Measurements from ENCODE around the gene TEX44.
"Not testable (repeated sequence)": the region's sequence is repeated elsewhere in the genome, so short reads cannot be mapped to it uniquely, and the experiment has no call there.

The TEX44 gene

DNA sequence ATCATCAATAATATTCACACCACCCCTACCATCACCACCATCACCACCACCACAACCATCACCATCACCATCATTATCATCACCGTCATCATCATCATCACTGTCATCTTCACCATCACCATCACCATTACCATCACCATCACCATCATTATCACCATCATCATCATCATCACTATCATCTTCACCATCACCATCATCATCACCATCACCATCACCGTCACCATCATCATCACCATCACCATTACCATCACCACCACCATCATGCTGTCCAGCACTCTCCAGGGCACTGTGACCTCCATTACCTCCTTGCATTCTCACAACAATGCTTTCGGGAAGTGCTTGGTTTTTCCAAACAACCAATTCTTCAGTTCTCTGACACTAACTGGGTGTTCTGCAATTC lies 13.1 kb upstream of the TEX44 start:
- Histone ChIP-seq H3K4me1 (peaks cover 17% of the 10 kb centered on the region), H3K4me3 (no peak overlapping the region), H3K36me3 (replicated peaks) (no peaks in the 10 kb centered on the region), H3K9me3 (no peaks in the 10 kb centered on the region), H3K27me3 (ENCODE audit: low read depth) (no peaks in the 10 kb centered on the region)
- in situ Hi-C loops (cut with MboI; ENCODE audit: low sequenced_read_pairs), result no loop called here
- no peak for DNase-seq (ENCODE audit: low spot score in 2 of 2)

DNA sequence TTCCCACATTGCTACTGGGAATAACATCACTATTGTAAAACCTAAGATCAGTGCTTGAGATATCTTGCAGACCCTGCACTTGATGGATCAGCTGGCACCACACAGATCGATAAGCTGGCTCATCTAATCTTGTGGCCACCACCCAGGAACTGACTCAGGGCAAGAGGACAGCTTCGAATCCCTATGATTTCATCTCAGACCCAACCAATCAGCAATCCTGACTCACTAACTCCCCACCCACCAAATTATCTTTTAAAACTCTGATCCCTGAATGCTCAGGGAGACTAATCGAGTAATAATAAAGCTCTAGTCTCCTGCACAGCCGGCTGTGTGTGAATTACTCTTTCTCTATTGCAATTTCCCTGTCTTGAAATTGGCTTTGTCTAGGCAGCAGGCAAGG lies 11.3 kb upstream of the TEX44 start:
- no peaks in the 10 kb centered on the region for H3K36me3 ChIP-seq (replicated peaks)
- H3K4me3 ChIP-seq, result no peak overlapping the region
- no peak for DNase-seq (ENCODE audit: low spot score in 2 of 2)
- H3K9me3 ChIP-seq, result no peaks in the 10 kb centered on the region
- in situ Hi-C loops (cut with MboI; ENCODE audit: low sequenced_read_pairs), result no loop called here
- peaks cover 9% of the 10 kb centered on the region for H3K4me1 ChIP-seq
- no peaks in the 10 kb centered on the region for H3K27me3 ChIP-seq (ENCODE audit: low read depth)

DNA sequence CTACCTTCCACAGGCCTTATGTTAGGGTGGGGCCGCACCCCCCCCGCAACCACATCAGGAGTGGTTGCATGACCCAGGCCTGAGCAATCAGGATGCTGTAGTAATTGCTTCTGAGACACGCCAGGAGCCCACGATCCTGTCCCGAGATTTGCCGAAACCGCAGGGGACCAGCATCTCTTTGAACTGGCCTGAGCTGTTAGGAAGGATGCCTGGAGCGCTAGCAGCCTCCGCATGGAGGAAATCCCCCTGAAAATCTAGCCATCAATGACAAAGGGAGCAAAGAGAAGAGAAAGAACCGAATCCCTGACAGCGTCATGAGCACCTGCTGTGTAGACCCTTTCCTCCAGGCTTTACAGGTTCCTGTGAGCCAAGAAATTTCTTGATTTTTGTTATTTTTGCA lies 8.7 kb upstream of the TEX44 start:
- no peaks in the 10 kb centered on the region for H3K9me3 ChIP-seq
- no peak for DNase-seq (ENCODE audit: low spot score in 2 of 2)
- H3K36me3 ChIP-seq (replicated peaks), result no peaks in the 10 kb centered on the region
- no peaks in the 10 kb centered on the region for H3K4me1 ChIP-seq
- no peaks in the 10 kb centered on the region for H3K27me3 ChIP-seq (ENCODE audit: low read depth)
- in situ Hi-C loops (cut with MboI; ENCODE audit: low sequenced_read_pairs), result no loop called here
- no peak overlapping the region for H3K4me3 ChIP-seq

DNA sequence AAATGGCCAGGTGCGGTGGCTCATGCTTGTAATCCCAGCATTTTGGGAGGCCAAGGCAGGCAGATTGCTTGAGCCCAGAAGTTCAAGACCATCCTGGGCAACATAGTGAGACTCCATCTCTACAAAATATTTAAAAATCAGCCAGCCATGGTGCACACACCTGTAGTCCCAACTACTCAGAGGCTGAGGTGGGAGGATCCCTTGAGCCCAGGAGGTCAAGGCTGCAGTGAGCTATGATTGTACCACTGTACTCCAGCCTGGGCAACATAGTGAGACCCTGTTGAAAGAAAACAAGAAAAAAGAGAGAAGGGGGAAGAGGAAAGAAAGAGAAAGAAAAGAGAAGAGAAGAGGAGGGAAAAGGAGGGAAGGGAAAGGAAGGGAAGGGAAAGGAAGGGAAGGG lies 4.9 kb upstream of the TEX44 start:
- in situ Hi-C loops (cut with MboI; ENCODE audit: low sequenced_read_pairs), result not testable (repeated sequence)

DNA sequence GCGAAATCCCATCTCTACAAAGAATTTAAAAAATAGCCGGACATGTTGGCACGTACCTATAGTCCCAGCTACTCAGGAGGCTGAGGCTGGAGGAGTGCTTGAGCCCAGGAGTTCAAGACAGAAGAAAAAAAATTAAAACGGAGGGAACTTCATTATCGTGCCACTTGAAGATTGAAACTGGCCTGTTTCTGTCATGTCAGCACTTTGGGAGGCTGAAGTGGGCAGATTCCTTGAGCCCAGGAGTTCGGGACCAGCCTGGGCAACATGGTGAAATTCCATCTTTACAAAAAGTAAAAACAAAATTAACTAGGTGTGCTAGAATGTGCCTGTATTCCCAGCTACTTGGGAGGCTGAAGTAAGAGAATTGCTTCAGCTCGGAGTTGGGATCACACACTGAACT lies 3.0 kb upstream of the TEX44 start:
- Histone ChIP-seq H3K36me3 (replicated peaks) (no peaks in the 10 kb centered on the region), H3K4me3 (no peak overlapping the region), H3K27me3 (ENCODE audit: low read depth) (no peaks in the 10 kb centered on the region), H3K9me3 (no peaks in the 10 kb centered on the region), H3K4me1 (peaks cover 3% of the 10 kb centered on the region; the same call in 1 of the 2 replicates)
- in situ Hi-C loops (cut with MboI; ENCODE audit: low sequenced_read_pairs), result no loop called here
- DNase-seq (ENCODE audit: low spot score in 2 of 2), result no peak

More for the DNA sequence above, 4.9 kb upstream of the TEX44 start:
- not testable (repeated sequence) for H3K27me3 ChIP-seq (ENCODE audit: low read depth); H3K9me3 ChIP-seq; DNase-seq (ENCODE audit: low spot score in 2 of 2); H3K4me3 ChIP-seq; H3K36me3 ChIP-seq (replicated peaks); H3K4me1 ChIP-seq

DNA sequence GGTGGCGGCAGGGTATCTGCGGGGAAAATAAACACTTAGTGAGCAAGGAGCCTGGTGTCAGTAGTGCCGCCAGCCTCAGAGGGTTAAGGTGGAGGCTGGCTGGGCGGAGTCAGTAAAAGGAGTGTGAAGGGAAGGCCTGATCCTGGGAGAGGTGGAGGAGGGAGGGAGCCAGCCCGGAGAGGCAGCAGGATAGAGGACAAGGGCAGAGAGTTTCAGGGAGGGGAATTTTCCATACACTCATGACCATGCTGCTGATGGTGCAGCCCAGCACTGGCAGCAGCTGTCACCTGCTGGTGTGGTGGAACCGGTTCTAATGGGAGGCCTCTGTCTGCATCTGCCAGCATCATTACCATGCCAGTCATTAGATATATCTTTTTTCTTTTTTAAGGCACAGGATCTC lies 2.0 kb upstream of the TEX44 start:
- DNase-seq (ENCODE audit: low spot score in 2 of 2), result no peak
- H3K4me1 ChIP-seq, result peaks cover 3% of the 10 kb centered on the region; the same call in 1 of the 2 replicates
- no peaks in the 10 kb centered on the region for H3K36me3 ChIP-seq (replicated peaks)
- H3K4me3 ChIP-seq, result no peak overlapping the region
- no peaks in the 10 kb centered on the region for H3K9me3 ChIP-seq
- in situ Hi-C loops (cut with MboI; ENCODE audit: low sequenced_read_pairs), result no loop called here
- H3K27me3 ChIP-seq (ENCODE audit: low read depth), result no peaks in the 10 kb centered on the region

DNA sequence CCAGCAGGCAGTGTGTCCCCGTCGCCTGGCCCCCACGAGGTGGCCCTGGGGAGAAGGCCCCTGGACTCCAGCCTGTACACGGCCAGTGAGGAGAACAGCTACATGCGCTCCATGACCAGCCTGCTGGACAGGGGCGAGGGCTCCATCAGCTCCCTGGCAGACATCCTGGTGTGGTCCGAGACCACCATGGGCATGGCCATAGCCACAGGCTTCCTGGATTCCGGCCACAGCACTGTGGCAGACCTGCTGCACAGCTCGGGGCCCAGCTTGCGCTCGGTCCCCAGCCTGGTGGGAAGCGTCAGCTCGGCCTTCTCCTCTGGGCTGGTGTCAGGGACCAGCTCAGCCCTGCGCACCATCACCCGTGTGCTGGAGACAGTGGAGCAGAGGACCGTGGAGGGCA lies 1.0 kb downstream of the TEX44 start:
- Histone ChIP-seq H3K9me3 (no peaks in the 10 kb centered on the region), H3K4me1 (peaks cover 3% of the 10 kb centered on the region; the same call in 1 of the 2 replicates), H3K4me3 (no peak overlapping the region), H3K27me3 (ENCODE audit: low read depth) (no peaks in the 10 kb centered on the region), H3K36me3 (replicated peaks) (no peaks in the 10 kb centered on the region)
- DNase-seq (ENCODE audit: low spot score in 2 of 2), result no peak
- in situ Hi-C loops (cut with MboI; ENCODE audit: low sequenced_read_pairs), result no loop called here

DNA sequence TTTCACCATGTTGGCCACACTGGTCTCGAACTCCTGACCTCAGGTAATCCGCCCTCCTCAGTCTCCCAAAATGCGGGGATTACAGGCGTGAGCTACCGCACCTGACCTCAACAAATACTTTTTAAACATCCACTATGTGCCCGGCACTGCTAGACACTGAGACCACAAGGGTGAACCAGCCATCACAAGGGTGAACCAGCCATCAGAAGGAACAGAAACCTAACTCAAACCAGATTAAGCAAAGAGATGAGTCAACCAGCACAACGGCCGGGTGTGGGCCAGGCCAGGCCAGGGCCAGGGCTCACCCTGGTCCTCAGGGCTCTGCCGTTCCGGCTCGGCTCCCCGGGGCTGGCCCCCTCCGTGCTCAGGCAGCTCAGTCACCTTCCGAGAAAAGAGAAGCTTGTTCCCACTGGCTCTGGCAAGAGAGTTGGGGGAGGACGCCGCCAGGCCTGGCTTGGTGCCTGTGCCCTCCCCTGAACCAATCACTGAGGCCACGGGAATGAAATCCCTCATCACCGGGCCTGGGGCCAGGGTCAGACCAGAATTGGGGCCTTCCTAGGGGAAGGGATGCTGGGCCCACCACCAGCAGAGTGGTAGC lies 4.4 kb downstream of the TEX44 start:
- in situ Hi-C loops (cut with MboI; ENCODE audit: low sequenced_read_pairs), result no loop called here
- DNase-seq (ENCODE audit: low spot score in 2 of 2), result no peak
- Histone ChIP-seq H3K9me3 (no peaks in the 10 kb centered on the region), H3K36me3 (replicated peaks) (no peaks in the 10 kb centered on the region), H3K27me3 (ENCODE audit: low read depth) (no peaks in the 10 kb centered on the region), H3K4me3 (no peak overlapping the region), H3K4me1 (peaks cover 8% of the 10 kb centered on the region)

DNA sequence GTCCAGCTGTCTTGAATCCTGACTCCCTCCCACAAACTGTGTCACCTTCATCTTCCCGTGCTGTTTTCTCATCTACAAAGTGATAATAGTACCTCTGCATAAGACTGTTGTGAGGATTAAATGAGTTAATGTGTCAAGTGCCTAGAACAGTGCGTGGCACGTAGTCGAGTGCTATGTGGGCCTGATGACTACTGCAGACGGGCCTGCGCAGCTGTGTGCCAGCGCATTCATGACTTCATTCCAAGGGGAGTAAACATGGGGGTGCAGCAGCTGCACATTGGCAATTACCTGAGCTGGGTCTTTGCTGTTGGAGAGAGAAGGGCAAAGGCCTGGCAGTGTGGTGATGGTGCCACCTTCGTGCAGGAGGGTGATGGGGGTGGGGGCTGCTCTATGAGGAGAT lies 5.0 kb downstream of the TEX44 start:
- Histone ChIP-seq H3K9me3 (no peaks in the 10 kb centered on the region), H3K36me3 (replicated peaks) (no peaks in the 10 kb centered on the region), H3K4me1 (peaks cover 8% of the 10 kb centered on the region), H3K4me3 (no peak overlapping the region), H3K27me3 (ENCODE audit: low read depth) (no peaks in the 10 kb centered on the region)
- no peak for DNase-seq (ENCODE audit: low spot score in 2 of 2)
- in situ Hi-C loops (cut with MboI; ENCODE audit: low sequenced_read_pairs), result no loop called here

DNA sequence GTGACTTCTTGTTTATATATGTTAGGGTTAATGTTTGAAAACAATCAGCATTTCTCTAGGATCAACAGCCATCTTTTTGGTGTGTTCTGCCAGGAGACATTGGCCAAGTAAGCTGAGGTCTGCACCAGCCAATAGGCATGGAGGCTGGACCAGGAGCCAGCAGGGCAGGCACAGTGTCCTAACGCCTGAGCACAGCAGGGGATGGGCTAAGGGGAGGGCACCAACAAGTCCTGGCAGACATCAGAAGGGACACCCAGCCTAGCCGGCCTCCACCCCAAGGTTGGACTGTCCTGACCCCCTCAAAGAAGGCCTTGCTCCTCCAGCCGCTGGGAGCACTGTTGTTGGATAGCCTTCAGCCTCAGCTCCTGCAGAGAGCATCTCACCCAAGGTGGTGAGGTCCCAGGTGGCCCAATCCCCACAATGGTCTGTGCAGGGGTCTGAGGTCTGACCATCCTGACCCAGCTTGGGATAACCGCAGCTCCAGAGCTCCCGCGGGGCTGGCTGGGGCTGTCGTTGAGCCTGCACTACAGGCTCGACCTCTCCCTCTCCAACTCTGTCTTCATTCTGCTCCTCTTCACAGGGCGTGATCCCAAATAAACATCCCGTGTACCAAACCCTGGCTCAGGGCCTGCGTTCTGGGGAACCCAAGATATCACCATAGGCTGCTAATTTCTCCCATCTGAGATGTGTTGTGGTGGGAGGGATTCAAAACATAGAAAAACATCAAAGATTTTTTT lies 8.1 kb downstream of the TEX44 start:
- Histone ChIP-seq H3K27me3 (ENCODE audit: low read depth) (no peaks in the 10 kb centered on the region), H3K9me3 (no peaks in the 10 kb centered on the region), H3K36me3 (replicated peaks) (no peaks in the 10 kb centered on the region), H3K4me1 (peaks cover 31% of the 10 kb centered on the region), H3K4me3 (no peak overlapping the region)
- no peak for DNase-seq (ENCODE audit: low spot score in 2 of 2)
- in situ Hi-C loops (cut with MboI; ENCODE audit: low sequenced_read_pairs), result loop anchor here (5.0 kb wide), 1 partner anchor 33 kb away; no protein-coding TSS in a partner anchor

DNA sequence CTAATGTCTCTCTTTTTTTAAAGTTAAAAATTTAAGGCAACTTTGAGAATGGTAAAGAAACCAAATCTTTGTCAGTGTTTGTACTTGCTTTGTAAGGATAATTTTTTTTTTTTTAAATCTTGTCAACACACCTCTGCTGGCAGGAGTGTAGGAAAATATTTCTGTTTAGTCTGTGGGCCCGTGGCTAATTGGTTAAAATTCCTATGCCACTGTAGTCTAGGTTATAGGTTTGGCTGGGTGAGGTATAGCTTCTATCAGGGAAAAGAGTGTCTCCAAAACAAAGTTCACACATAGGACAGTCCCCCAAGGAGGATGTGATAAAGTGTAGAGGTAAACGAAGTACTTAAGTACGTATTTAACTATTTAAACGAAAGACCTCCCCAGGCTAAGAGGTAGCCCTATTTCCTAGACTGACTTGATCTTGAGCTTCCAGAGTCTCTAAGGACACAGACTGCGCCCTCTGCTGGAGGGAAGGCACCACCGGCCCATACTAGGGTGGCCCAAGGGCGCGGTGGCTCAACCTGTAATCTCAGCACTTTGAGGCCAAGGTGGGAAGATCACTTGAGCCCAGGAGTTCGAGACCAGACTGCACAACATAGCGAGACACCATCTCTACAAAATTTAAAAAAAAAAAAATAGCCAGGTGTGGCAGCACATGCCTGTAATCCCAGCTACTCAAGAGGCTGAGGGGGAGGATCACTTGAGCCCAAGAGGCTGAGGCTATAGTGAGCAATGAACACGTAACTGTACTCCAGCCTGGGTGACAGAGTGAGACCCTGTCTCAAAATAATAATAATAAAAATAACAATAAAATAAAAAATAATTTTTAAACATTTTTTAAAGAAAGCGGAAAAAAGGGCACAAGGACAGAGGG lies 8.9 kb downstream of the TEX44 start:
- peaks cover 31% of the 10 kb centered on the region for H3K4me1 ChIP-seq
- H3K9me3 ChIP-seq, result no peaks in the 10 kb centered on the region
- peak; percentile 65 to 95 for DNase-seq (ENCODE audit: low spot score in 2 of 2)
- no peaks in the 10 kb centered on the region for H3K36me3 ChIP-seq (replicated peaks)
- in situ Hi-C loops (cut with MboI; ENCODE audit: low sequenced_read_pairs), result loop anchor here (5.0 kb wide), 1 partner anchor 34 kb away; no protein-coding TSS in a partner anchor
- H3K27me3 ChIP-seq (ENCODE audit: low read depth), result no peaks in the 10 kb centered on the region
- H3K4me3 ChIP-seq, result no peak overlapping the region

DNA sequence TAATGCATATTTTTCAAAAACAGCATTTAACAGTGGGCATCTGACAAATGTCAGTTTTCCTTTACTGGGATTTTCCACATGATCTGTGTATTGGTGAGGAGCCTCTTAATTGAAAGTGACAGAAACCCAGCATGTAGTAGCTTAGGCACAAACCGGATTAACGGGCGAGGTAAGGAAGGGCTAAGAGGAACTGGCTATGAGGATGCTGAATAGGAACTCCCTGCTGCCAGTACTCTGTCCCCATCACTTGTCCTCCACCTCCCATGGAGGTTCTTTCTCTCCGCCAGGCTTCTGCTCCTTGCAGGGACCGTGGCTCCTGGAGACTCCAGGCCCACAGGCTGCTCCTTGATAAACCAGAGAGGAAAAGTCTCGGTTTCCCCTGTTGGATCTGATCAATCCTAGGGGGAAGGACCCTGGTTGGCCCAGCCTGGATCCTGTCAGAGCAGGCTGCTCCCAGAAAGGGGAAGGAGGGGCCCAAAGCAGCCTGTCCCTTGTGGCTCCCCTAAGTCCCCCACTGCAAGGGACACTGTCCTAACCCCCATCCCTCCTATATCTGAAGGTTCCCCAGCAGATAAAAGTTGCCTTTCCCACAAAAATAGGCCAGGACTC lies 10.3 kb downstream of the TEX44 start:
- in situ Hi-C loops (cut with MboI; ENCODE audit: low sequenced_read_pairs), result loop anchor here (5.0 kb wide), 1 partner anchor 36 kb away; no protein-coding TSS in a partner anchor
- no peak for DNase-seq (ENCODE audit: low spot score in 2 of 2)

DNA sequence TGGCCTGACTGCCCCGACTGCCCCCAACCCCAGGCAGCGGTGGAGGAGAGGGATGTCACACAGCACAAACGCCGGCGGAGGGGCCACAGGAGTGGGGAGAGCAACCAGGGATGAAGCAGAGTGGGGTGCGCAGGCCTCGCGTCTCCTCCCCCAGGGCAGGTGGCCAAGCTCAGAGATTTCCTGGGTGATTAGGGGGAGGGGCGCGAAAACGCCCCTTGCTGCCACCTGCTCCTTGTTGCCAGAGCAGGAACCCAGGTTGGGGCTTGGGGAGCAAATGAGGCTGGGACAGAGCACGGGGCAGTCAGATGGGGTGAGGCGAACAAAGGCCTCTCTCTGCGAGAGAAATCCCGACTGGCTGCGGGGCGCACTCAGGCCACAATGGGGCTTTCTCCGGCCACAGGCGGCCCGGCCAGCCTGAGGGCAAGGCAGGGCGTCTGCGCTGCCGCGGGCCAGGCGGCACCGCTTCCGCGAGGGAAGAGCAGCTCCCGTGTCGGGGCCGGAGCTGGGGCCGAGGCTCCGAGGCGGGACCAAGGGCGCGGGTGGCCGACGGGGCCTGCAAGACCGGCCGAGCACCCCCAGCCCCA lies 11.5 kb downstream of the TEX44 start:
- H3K27me3 ChIP-seq (ENCODE audit: low read depth), result no peaks in the 10 kb centered on the region
- in situ Hi-C loops (cut with MboI; ENCODE audit: low sequenced_read_pairs), result loop anchor here (5.0 kb wide), 1 partner anchor 37 kb away; no protein-coding TSS in a partner anchor
- H3K9me3 ChIP-seq, result no peaks in the 10 kb centered on the region
- H3K36me3 ChIP-seq (replicated peaks), result no peaks in the 10 kb centered on the region
- DNase-seq (ENCODE audit: low spot score in 2 of 2), result peak in 1 of 2 experiments; percentile 66
- H3K4me1 ChIP-seq, result peaks cover 31% of the 10 kb centered on the region
- H3K4me3 ChIP-seq, result peak overlapping the region; percentile 31

More for the DNA sequence above, 10.3 kb downstream of the TEX44 start:
- H3K9me3 ChIP-seq, result no peaks in the 10 kb centered on the region
- H3K4me3 ChIP-seq, result no peak overlapping the region
- H3K36me3 ChIP-seq (replicated peaks), result no peaks in the 10 kb centered on the region
- peaks cover 31% of the 10 kb centered on the region for H3K4me1 ChIP-seq
- no peaks in the 10 kb centered on the region for H3K27me3 ChIP-seq (ENCODE audit: low read depth)
